GM21723 (cell line): ENCODE data around the gene INTS14.

Experiments
- ATAC-seq: cut with Tn5 transposase; IDR thresholded peaks from one replicate; pipeline ENCODE4 v1.9.1; 2021; ENCODE audit warnings: mild to moderate bottlenecking, moderate library complexity; ENCODE audit not compliant: unreplicated experiment

INTS14 gene

GRCh38 chr15:65533057-65533756 lies 77.7 kb downstream of the INTS14 start:
- no peak for ATAC-seq

GRCh38 chr15:65532738-65533051 lies 78.2 kb downstream of the INTS14 start:
- no peak for ATAC-seq

GRCh38 chr15:65530318-65531111 lies 80.4 kb downstream of the INTS14 start, which contains the start of gene HACD3:
Gene HACD3, plus strand, starts transcription at chr15:65530463. Its CDS starts 169 bp downstream, at chr15:65530632.
- peak; percentile 73 for ATAC-seq

GRCh38 chr15:65529762-65530317 lies 81.1 kb downstream of the INTS14 start:
- ATAC-seq = peak; percentile 6
